ENCODE results near the gene QSOX2.

The QSOX2 gene

DNA sequence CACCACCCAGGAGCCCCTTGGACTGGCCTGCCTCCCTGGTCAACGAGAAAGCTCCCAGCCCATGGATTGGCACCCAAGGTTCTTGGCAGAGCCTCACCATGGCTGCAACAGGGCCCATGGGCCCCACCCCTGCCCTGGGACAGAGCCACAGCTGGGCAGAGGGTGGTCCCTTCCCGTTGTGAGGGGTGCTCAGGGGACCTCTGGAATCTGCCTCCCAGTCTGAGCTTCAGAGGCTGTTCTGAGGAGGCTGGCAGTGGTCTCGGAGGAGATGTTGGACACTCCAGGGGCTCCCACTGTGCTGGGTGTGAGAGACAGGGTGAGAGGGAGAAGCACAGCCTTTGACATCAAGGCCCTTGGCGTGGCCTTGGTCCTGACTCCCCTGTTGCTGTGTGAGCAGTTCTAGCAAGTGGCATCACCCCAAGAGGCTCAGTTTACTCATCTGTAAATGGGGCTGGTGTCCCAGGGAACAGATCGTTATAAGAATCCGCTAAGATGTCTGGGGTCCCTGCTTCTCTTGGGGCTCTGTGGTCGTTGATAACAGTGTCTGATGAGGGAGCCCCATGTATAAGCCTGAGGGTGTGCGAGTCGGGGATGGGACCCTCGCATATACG lies 73.7 kb downstream of the QSOX2 start:
- no peak for TF ChIP-seq CTCF (IDR thresholded peaks at IDR 0.05; ENCODE audit: low read depth, low read length)

DNA sequence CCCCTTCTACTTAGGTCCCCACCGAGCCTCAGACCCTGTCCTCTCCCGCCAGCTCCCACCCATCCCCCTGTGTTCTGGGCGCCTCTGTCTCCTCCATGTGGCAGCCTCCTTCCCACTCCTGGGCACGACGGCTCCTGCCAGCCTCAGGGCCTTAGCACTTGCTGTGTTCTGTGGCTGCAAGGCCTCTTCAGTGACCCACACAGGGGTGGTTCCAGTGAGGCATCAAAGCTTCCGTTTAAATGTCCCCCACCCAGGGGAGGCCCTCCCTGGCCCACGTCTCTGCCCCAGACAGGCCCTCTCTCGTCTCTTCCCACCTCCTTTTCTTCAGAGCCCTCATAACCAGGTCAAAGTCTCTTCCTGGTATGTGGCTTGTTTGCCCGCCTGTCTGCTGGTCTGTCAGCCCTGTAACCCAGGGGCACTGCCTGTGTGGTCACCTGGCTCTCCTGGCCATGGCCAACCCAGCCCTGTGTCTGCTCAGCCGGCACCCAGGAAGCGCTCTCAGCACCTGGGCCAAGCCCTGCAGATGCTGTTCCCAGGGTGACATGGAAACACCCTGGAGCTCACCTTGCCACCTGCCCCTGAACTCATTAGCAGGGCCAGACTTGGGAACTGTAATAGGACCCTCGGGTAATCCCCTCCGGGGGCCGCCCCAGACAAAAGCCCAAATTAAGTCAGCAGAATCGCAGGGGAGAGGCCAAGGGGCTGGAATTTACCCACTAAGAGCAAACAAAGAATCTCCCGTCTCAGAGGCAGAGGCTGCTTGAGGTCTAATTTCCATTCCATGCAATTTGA lies 74.4 kb downstream of the QSOX2 start:
- DNase-seq (ENCODE audit: low read depth in 2 of 2) = no peak
- TF ChIP-seq CTCF (IDR thresholded peaks at IDR 0.05; ENCODE audit: low read depth, low read length) = no peak
- no peak overlapping the region for H3K4me3 ChIP-seq (replicated peaks in 1 of 2; ENCODE audit: low read depth in 2 of 2, low read length in 2 of 2)

More for the DNA sequence above, 73.7 kb downstream of the QSOX2 start:
- H3K4me3 ChIP-seq (replicated peaks in 1 of 2; ENCODE audit: low read depth in 2 of 2, low read length in 2 of 2) = no peak overlapping the region
- DNase-seq (ENCODE audit: low read depth in 2 of 2) = no peak

DNA sequence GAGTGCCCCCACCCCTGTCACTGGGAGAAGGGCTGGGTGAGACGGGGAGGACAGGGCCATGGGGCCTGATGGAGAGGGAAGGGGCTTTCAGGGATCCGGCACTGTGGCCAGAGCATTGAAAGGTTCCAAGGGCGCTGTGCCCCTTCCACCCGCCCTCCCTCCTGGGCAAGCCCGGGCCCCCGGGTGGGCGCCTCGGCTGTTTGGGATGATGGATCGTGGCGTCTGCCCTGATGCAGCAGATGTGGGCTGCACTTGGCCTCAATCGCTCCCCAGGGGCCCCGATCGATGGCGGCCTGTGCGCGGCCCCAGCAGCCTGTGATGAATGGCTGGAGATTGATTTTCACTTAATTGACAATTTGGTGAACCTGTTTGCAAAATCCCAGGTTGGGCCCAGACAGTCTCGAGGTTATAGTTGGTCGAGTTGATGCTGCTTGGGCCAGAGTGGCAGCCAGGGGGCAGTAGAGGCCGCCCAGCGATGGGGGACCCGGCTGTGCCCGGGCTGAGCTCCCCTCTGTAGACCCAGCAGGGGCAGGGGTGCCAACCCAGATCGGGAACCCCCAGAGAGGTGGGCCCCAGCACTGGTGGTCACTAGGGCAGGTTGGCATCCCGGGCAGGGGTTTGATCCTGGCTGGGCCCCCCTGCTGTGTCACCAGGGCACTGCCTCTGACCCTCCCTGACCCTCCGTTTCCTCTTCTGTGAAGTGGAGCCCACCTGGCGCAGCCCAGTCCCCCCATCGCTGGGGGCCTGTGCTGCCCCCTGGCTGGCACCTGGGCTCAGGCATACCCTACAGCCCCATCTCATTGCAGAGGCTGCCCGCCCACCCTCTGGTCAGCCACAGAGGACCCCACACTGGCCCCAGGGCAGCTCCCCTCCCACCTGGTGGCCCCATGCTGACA lies 75.4 kb downstream of the QSOX2 start:
- no peak overlapping the region for H3K4me3 ChIP-seq (replicated peaks in 1 of 2; ENCODE audit: low read depth in 2 of 2, low read length in 2 of 2)
- peak; percentile 3 to 12 for DNase-seq (ENCODE audit: low read depth in 2 of 2)
- peak; percentile 87 for TF ChIP-seq CTCF (IDR thresholded peaks at IDR 0.05; ENCODE audit: low read depth, low read length)

DNA sequence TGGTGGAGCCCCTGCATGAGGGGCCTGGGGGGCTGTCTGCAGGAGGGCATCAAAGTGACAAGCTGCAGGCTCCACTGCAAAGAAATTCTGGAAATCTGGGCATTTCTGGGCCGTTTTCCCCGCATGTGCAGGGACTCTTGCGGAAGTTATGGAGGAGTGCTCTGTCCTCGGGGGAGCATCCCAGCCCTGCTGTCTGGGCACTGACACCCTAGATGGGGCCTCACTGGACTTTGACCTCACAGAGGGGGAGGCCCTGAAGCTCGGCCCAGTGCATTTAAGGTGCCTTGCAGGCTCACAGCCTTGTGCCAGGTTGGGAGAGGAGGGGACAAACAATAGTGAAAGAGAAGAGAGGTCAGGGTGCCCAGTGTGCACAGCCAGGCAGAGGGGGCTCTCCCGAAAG lies 76.1 kb downstream of the QSOX2 start:
- no peak overlapping the region for H3K4me3 ChIP-seq (replicated peaks in 1 of 2; ENCODE audit: low read depth in 2 of 2, low read length in 2 of 2)
- no peak for TF ChIP-seq CTCF (IDR thresholded peaks at IDR 0.05; ENCODE audit: low read depth, low read length)

GRCh38 chr9:136163248-136163850 lies 82.3 kb downstream of the QSOX2 start:
- no peak overlapping the region for H3K4me3 ChIP-seq (replicated peaks in 1 of 2; ENCODE audit: low read depth in 2 of 2, low read length in 2 of 2)
- no peak for TF ChIP-seq CTCF (IDR thresholded peaks at IDR 0.05; ENCODE audit: low read depth, low read length)
- no peak for DNase-seq (ENCODE audit: low read depth in 2 of 2)

More for the DNA sequence above, 76.1 kb downstream of the QSOX2 start:
- DNase-seq (ENCODE audit: low read depth in 2 of 2) = no peak

DNA sequence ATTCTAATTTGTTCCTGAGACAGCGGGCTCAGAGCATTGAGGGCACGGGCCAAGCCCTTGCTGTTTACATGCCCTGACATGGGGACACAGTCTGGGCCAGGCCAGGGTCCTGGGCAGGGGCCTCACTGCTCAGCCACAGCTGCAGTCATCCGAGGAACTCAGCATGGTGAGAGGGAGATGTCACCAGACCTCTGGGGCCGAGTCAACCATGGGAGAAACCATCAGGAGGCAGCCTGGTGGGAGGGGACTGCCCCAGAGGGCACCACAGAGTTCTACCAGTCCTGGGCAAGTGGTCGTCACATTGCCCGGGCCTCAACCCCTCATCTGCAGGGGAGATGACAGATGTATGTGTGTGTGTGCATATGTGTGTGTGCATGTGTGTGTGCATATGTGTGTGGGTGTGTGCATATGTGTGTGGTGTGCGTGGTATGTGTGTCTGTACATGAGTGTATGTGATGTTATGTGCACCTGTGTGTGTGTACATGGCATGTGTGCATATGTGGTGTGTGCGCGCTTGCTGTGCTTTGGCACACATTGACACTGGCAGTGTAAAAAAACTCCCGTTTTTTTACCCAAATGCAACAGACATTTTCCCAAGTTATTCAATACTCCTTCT lies 84.5 kb downstream of the QSOX2 start:
- DNase-seq (ENCODE audit: low read depth in 2 of 2) = no peak
- TF ChIP-seq CTCF (IDR thresholded peaks at IDR 0.05; ENCODE audit: low read depth, low read length) = no peak
- no peak overlapping the region for H3K4me3 ChIP-seq (replicated peaks in 1 of 2; ENCODE audit: low read depth in 2 of 2, low read length in 2 of 2)

Data from cardiac fibroblast (primary cell).